Colonic mucosa (tissue), 2 donors: ENCODE data around the gene TMEM100. TPM values are rescaled to one million over a fixed set of nuclear protein-coding genes. Genes with fewer than 3 reads are reported as not detected.

Source experiments
- total RNA-seq, 2 donors: library from RNA; stranded (reverse); fragmentation: NEBNext Ultra II Directional in 1 of 2; extraction: Animal tissue kit (Norgen Biotek cat#: 25700) in 1 of 2; gene quantifications; one replicate each; pipeline ENCODE4 v1.2.1, GENCODE V29; 2021
- donor health status: DM: no; HTN: no; CAD: no.
- donor health status: DM: no; HTN: no; CAD: no.

The TMEM100 gene
- total RNA-seq, 2 donors from 2014 or later: 2.8 to 7.1 TPM

Other genes with a start within 250 kb of the TMEM100 start
- not detected for gene SMIM36, start 211.4 kb downstream of the TMEM100 start, total RNA-seq
- 10 to 100 TPM; 29.0 to 35.5 TPM for gene PCTP, start 28.2 kb upstream of the TMEM100 start, total RNA-seq